GM23338 (cell line): Measurements from ENCODE around the gene HSP90B1. TPM values are rescaled to one million over a fixed set of nuclear protein-coding genes. Genes with fewer than 3 reads are reported as not detected.

ENCODE experiments used
- ATAC-seq: fragments of 200-7000 bp; cut with Tn5 transposase; 3 replicates; pipeline ENCODE4 v1.9.1; 2020
- DNase-seq: peaks from one replicate; pipeline ENCODE4 v3.0.0-alpha.2; 2015; ENCODE audit warnings: low spot score
- H2AFZ ChIP-seq: fragments of 200-600 bp; sonication (generic); 2 replicates; pipeline ENCODE4 v1.8.0; 2016; ENCODE audit warnings: antibody characterized with exemption, mild to moderate bottlenecking, moderate library complexity
- H3F3A ChIP-seq: fragments of 200-600 bp; sonication (generic); replicated peaks from 2 replicates; pipeline ENCODE4 v1.8.0; 2017; ENCODE audit warnings: antibody characterized with exemption, mixed run types, low read depth
- H3K27ac ChIP-seq: fragments of 200-600 bp; sonication (generic); 2 replicates; pipeline ENCODE4 v1.6.1; 2016; ENCODE audit warnings: low read depth
- H3K27me3 ChIP-seq: fragments of 200-600 bp; sonication (generic); 2 replicates; pipeline ENCODE4 v1.8.0; 2016; ENCODE audit warnings: mild to moderate bottlenecking, mixed run types, moderate library complexity; ENCODE audit not compliant: insufficient read depth
- H3K36me3 ChIP-seq: fragments of 200-600 bp; sonication (generic); 2 replicates; pipeline ENCODE4 v1.8.0; 2016; ENCODE audit warnings: mild to moderate bottlenecking; ENCODE audit not compliant: insufficient read depth
- H3K4me1 ChIP-seq: fragments of 200-600 bp; sonication (generic); 2 replicates; pipeline ENCODE4 v1.8.0; 2016; ENCODE audit warnings: mild to moderate bottlenecking, moderate library complexity; ENCODE audit not compliant: insufficient read depth
- H3K4me2 ChIP-seq: fragments of 200-600 bp; sonication (generic); 2 replicates; pipeline ENCODE4 v1.7.1; 2017; ENCODE audit warnings: mixed run types
- H3K4me3 ChIP-seq: fragments of 200-600 bp; sonication (generic); 2 replicates; pipeline ENCODE4 v1.6.1; 2016; ENCODE audit warnings: mixed run types
- H3K79me2 ChIP-seq: fragments of 200-600 bp; sonication (generic); replicated peaks from 2 replicates; pipeline ENCODE4 v1.8.0; 2017; ENCODE audit warnings: mild to moderate bottlenecking; ENCODE audit not compliant: insufficient read depth
- H3K9me2 ChIP-seq: fragments of 200-600 bp; sonication (generic); 2 replicates; pipeline ENCODE4 v1.8.0; 2017; ENCODE audit not compliant: insufficient read depth
- H4K20me1 ChIP-seq: fragments of 200-600 bp; sonication (generic); replicated peaks from 2 replicates; pipeline ENCODE4 v1.8.0; 2017; ENCODE audit warnings: mild to moderate bottlenecking; ENCODE audit not compliant: insufficient read depth
- H3K27ac Mint-ChIP-seq: 2 replicates; pipeline ENCODE4 v1.8.0; 2020; ENCODE audit warnings: inconsistent platforms, mild to moderate bottlenecking, moderate library complexity, mixed read lengths
- H3K27me3 Mint-ChIP-seq: 3 replicates; pipeline ENCODE4 v1.8.0; 2022; ENCODE audit warnings: low read depth, mild to moderate bottlenecking, moderate library complexity, mixed read lengths, inconsistent platforms; ENCODE audit not compliant: insufficient read depth, poor library complexity
- H3K36me3 Mint-ChIP-seq: 3 replicates; pipeline ENCODE4 v1.8.0; 2021; ENCODE audit warnings: low read depth, mild to moderate bottlenecking, inconsistent platforms, moderate library complexity, mixed read lengths
- H3K4me1 Mint-ChIP-seq: 3 replicates; pipeline ENCODE4 v1.8.0; 2020; ENCODE audit warnings: mild to moderate bottlenecking, inconsistent platforms, mixed read lengths
- H3K4me3 Mint-ChIP-seq: 3 replicates; pipeline ENCODE4 v1.8.0; 2021; ENCODE audit warnings: moderate library complexity, mild to moderate bottlenecking, inconsistent platforms, mixed read lengths
- H3K9me3 Mint-ChIP-seq: 3 replicates; pipeline ENCODE4 v1.8.0; 2020; ENCODE audit warnings: moderate library complexity, mild to moderate bottlenecking, inconsistent platforms, mixed read lengths
- CREB1 ChIP-seq: fragments of 250-450 bp; sonication (Bioruptor Pico); IDR thresholded peaks from 2 replicates; pipeline ENCODE4 v1.5.0; 2020; ENCODE audit warnings: low read depth, mild to moderate bottlenecking, moderate library complexity
- CTCF ChIP-seq, 2 experiments: fragments of 200-600 bp in 1 of 2; sonication (generic) in 1 of 2; conservative IDR thresholded peaks; 2 replicates each; pipeline versions ENCODE4 v1.5.1 to v1.6.1; 2016 to 2017; ENCODE audit warnings: antibody characterized with exemption in 2 of 2, low read depth in 2 of 2, mild to moderate bottlenecking in 2 of 2, moderate library complexity in 1 of 2
- ETS1 ChIP-seq: IDR thresholded peaks from 2 replicates; pipeline ENCODE4 v1.6.1; 2016; ENCODE audit warnings: antibody characterized with exemption
- EZH2 ChIP-seq: fragments of 200-600 bp; sonication (generic); IDR thresholded peaks from one replicate; pipeline ENCODE4 v1.8.0; 2017; ENCODE audit warnings: antibody characterized with exemption, mild to moderate bottlenecking, low read depth; ENCODE audit not compliant: unreplicated experiment
- EZH2phosphoT487 ChIP-seq: fragments of 200-600 bp; sonication (generic); IDR thresholded peaks from one replicate; pipeline ENCODE4 v1.8.1; 2018; ENCODE audit warnings: antibody characterized with exemption; ENCODE audit not compliant: unreplicated experiment
- JUNB ChIP-seq: IDR thresholded peaks from one replicate; pipeline ENCODE4 v1.6.1; 2016; ENCODE audit warnings: antibody characterized with exemption; ENCODE audit not compliant: unreplicated experiment
- NANOG ChIP-seq: IDR thresholded peaks from 2 replicates; pipeline ENCODE4 v1.6.1; 2016; ENCODE audit warnings: antibody characterized with exemption, borderline replicate concordance
- POLR2AphosphoS5 ChIP-seq: IDR thresholded peaks from 2 replicates; pipeline ENCODE4 v1.6.1; 2016; ENCODE audit warnings: antibody characterized with exemption, low read depth
- REST ChIP-seq: IDR thresholded peaks from one replicate; pipeline ENCODE4 v1.6.1; 2018; ENCODE audit warnings: antibody characterized with exemption; ENCODE audit not compliant: unreplicated experiment
- STAT1 ChIP-seq: IDR thresholded peaks from one replicate; pipeline ENCODE4 v1.6.1; 2016; ENCODE audit warnings: antibody characterized with exemption; ENCODE audit not compliant: unreplicated experiment
- ZNF114 ChIP-seq: fragments of 250-450 bp; sonication (Bioruptor Pico); IDR thresholded peaks from 2 replicates; pipeline ENCODE4 v1.5.0; 2020; ENCODE audit warnings: mild to moderate bottlenecking, moderate library complexity
- ZNF331 ChIP-seq: fragments of 250-450 bp; sonication (Bioruptor Pico); IDR thresholded peaks from 2 replicates; pipeline ENCODE4 v1.5.0; 2020; ENCODE audit warnings: low read depth, mild to moderate bottlenecking, moderate library complexity
- polyA plus RNA-seq: library from polyadenylated mRNA; unstranded; fragments of >200 nt; fragmentation: Nextera tagmentation; extraction: Ambion mirVana; gene quantifications from 2 replicates; pipeline ENCODE4 v1.2.1, GENCODE V29; 2016
- total RNA-seq: library from RNA; depleted of rRNA; stranded (reverse); fragments of >200 nt; shearing (Covaris generic); gene quantifications from 2 replicates; pipeline ENCODE4 v1.2.3, GENCODE V29; 2014

The HSP90B1 gene
- total and polyA plus RNA-seq, 2 experiments from 2014 or later: 605 to 1,312 TPM

GRCh38 chr12:103884316-103884715 lies 45.9 kb upstream of the HSP90B1 start:
- Mint-ChIP-seq H3K27me3 (peaks cover 3% of the 10 kb centered on the region), H3K9me3 (0 out of 3 replicates have a peak, but pooled peaks cover under 1% of the 10 kb centered on the region)
- TF ChIP-seq POLR2AphosphoS5: no peak
- no peak for TF ChIP-seq NANOG
- no peak for TF ChIP-seq ZNF331 (CRISPR knock-in tag)
- no peak for TF ChIP-seq STAT1
- peak; percentile 58 to 67 for TF ChIP-seq CTCF (conservative IDR thresholded peaks at IDR 0.05; ENCODE audit: low read depth in 2 of 2)
- TF ChIP-seq EZH2: no peak
- TF ChIP-seq CREB1 (CRISPR knock-in tag): no peak

GRCh38 chr12:103886195-103886797 lies 43.9 kb upstream of the HSP90B1 start:
- Histone ChIP-seq H3F3A (no peaks in the 10 kb centered on the region), H3K4me1 (no peaks in the 10 kb centered on the region), H2AFZ (no peak overlapping the region), H3K4me2 (no peak overlapping the region), H3K4me3 (no peak overlapping the region), H3K27ac (no peak overlapping the region), H3K9me2 (0 out of 2 replicates have a peak, but pooled peaks cover 2% of the 10 kb centered on the region), H3K36me3 (no peaks in the 10 kb centered on the region), H4K20me1 (no peaks in the 10 kb centered on the region), H3K79me2 (no peaks in the 10 kb centered on the region), H3K27me3 (no peaks in the 10 kb centered on the region)
- Mint-ChIP-seq H3K9me3 (0 out of 3 replicates have a peak, but pooled peaks cover 2% of the 10 kb centered on the region), H3K36me3 (no peaks in the 10 kb centered on the region), H3K27me3 (peaks cover 3% of the 10 kb centered on the region), H3K27ac (no peak overlapping the region), H3K4me3 (no peak overlapping the region), H3K4me1 (peaks cover 2% of the 10 kb centered on the region; the same call in 1 of the 3 replicates)
- no peak for ATAC-seq
- no peak for DNase-seq
- TF ChIP-seq CTCF (conservative IDR thresholded peaks at IDR 0.05; ENCODE audit: low read depth in 2 of 2) (no peak), REST (no peak), POLR2AphosphoS5 (no peak), EZH2 (no peak), ZNF114 (no peak), JUNB (no peak), NANOG (no peak), ZNF331 (CRISPR knock-in tag) (no peak), CREB1 (CRISPR knock-in tag) (no peak), EZH2phosphoT487 (no peak), ETS1 (no peak)

More at GRCh38 chr12:103884316-103884715, 45.9 kb upstream of the HSP90B1 start:
- Mint-ChIP-seq H3K36me3 (no peaks in the 10 kb centered on the region), H3K27ac (no peak overlapping the region), H3K4me1 (peaks cover 2% of the 10 kb centered on the region; the same call in 2 of the 3 replicates), H3K4me3 (no peak overlapping the region)
- Histone ChIP-seq H3K4me3 (no peak overlapping the region), H4K20me1 (no peaks in the 10 kb centered on the region), H3K4me1 (no peaks in the 10 kb centered on the region), H3K27me3 (no peaks in the 10 kb centered on the region), H3K79me2 (no peaks in the 10 kb centered on the region), H3K4me2 (no peak overlapping the region), H3K27ac (no peak overlapping the region), H3F3A (no peaks in the 10 kb centered on the region), H3K9me2 (0 out of 2 replicates have a peak, but pooled peaks cover 2% of the 10 kb centered on the region), H2AFZ (peak overlapping the region; percentile 70; the same call in 1 of the 2 replicates), H3K36me3 (no peaks in the 10 kb centered on the region)
- no peak for ATAC-seq
- peak; percentile 55 for DNase-seq
